HG03342 (cell line): Measurements from ENCODE around the gene VPS16.
"Not testable (repeated sequence)": the region's sequence is repeated elsewhere in the genome, so short reads cannot be mapped to it uniquely, and the experiment has no call there.

Experiments used
- ATAC-seq: cut with Tn5 transposase; IDR thresholded peaks from one replicate; pipeline ENCODE4 v1.9.1; 2021; ENCODE audit warnings: mild to moderate bottlenecking, moderate library complexity; ENCODE audit not compliant: unreplicated experiment

VPS16 gene

GRCh38 chr20:2806351-2806701, 34.2 kb upstream of the VPS16 start:
- no peak for ATAC-seq

GRCh38 chr20:2807019-2807418, 33.5 kb upstream of the VPS16 start:
- ATAC-seq, result no peak

GRCh38 chr20:2807929-2808328, 32.6 kb upstream of the VPS16 start:
- ATAC-seq, result not testable (repeated sequence)

DNA sequence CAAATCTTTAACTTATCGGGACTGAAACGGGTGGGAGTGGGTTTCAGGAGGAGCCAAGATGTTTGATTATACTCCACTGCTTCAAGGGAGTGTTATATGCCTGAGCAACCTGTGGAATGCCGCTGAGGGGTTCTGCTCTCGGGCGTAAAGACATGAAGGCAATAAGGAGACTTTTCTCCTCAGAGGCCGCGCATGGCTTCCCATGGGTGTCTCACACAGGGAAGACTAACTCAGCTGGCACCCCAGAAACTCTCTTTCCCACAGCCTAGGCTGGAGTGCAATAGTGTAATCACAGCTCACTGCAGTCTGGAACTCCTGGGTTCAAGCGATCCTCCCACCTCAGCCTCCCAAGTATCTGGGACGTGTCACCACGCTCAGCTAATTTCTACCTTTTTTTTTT, 30.9 kb upstream of the VPS16 start:
- no peak for ATAC-seq

DNA sequence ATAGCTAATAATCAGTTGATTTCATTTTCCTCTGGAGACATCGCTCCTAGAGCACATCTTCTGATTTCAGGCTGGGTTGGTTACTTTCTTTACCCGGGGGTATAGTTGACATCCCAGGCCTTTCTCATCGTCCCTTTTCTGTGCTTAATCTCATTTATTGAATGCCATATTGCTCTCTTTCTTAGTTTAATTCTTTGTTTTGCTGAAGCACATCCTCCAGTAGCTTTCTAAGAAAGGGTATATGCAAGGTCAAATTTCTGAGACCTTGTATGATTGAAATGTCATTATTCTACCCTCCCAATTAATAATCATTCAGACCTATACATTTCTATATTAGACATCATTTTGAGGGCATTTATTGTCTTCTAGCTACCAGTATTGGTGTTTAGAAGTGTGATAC, 28.4 kb upstream of the VPS16 start:
- no peak for ATAC-seq

- no peak for ATAC-seq
Observed at GRCh38 chr20:2814076-2814475, 26.5 kb upstream of the VPS16 start.

DNA sequence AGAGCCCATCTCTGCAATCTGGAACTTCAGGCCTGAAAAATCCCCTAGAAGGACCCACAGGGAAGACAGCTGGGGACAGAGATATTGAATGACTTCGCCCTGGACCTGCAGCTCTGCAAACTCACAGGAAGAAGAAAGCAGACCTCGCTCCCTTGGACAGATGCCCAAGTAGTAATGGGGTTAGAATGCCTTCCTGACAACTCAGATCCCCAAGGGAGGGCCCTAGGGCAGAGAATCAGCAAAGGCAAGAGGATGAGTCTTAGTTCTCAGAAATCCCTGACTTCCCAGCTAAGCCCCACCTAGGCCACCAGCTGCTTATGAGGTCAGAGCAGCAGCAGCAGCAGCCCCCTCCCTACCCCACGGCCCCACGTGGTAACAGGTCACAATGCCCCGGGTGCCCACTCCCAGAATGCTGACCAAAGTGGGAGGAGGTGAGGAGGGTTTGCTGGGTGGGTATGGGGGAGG, 25.9 kb upstream of the VPS16 start, which contains the start of gene C20orf141:
Gene C20orf141 (plus strand): TSS at position 401 of the 465 bp plus-strand sequence. CDS start 198 bp downstream, outside the sequence.
- no peak for ATAC-seq

DNA sequence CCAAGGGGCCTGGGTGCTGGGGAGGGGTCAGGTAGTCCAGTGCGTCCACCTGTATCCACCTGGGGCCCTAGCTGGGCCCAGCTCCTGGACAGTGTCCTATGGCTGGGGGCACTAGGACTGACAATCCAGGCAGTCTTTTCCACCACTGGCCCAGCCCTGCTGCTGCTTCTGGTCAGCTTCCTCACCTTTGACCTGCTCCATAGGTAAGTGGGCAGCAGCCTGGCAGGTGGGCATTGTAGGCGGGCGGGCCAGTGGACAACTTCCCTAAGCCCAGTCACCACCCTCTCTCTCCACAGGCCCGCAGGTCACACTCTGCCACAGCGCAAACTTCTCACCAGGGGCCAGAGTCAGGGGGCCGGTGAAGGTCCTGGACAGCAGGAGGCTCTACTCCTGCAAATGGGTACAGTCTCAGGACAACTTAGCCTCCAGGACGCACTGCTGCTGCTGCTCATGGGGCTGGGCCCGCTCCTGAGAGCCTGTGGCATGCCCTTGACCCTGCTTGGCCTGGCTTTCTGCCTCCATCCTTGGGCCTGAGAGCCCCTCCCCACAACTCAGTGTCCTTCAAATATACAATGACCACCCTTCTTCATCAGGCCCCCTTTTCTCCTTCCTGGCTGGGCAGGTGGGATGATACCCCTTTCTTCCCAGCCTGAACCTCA, 25.2 kb upstream of the VPS16 start:
- ATAC-seq, result no peak

- no peak for ATAC-seq
Observed at GRCh38 chr20:2816030-2816582, 24.4 kb upstream of the VPS16 start, which contains the start of gene TMEM239. Gene TMEM239, plus strand, starts transcription at chr20:2816364. Its CDS starts 191 bp downstream, at chr20:2816555.

- no peak for ATAC-seq
Observed at GRCh38 chr20:2816583-2817340, 23.8 kb upstream of the VPS16 start.

- no peak for ATAC-seq
Observed at GRCh38 chr20:2817341-2817726, 23.2 kb upstream of the VPS16 start.

DNA sequence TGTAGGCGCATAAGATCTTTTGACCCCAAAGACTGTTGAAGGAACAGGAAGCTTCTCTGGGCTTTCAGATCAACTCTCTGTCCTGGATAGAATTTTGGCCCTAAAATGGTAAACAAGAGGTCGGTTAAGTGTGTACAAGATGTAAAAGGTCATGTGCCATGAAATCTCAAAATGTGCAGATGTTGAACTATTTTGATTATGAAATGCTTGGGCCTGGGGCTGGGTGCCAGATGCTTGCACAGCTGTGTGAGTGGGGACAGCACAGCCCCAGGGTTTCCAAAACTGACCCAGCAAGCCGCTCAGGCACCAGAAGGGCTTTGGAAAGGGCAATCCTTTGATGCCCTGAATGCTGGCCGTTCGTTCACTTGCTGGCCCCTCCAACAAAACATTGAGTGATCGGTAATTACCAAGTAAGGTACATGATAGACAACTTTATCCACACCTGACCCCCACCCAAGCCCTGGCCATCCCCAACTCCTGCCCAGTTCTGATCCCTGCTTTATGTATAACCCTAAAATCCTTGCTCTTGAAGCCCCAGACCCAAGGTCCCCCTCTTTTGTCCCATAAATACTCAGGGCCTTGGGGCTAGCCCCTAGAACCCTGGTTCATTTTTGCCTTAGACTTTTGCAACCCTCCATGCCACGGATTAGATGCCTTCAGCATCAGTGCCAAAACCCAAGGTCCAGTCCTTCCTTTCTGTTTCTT, 22.5 kb upstream of the VPS16 start:
- ATAC-seq, result no peak

DNA sequence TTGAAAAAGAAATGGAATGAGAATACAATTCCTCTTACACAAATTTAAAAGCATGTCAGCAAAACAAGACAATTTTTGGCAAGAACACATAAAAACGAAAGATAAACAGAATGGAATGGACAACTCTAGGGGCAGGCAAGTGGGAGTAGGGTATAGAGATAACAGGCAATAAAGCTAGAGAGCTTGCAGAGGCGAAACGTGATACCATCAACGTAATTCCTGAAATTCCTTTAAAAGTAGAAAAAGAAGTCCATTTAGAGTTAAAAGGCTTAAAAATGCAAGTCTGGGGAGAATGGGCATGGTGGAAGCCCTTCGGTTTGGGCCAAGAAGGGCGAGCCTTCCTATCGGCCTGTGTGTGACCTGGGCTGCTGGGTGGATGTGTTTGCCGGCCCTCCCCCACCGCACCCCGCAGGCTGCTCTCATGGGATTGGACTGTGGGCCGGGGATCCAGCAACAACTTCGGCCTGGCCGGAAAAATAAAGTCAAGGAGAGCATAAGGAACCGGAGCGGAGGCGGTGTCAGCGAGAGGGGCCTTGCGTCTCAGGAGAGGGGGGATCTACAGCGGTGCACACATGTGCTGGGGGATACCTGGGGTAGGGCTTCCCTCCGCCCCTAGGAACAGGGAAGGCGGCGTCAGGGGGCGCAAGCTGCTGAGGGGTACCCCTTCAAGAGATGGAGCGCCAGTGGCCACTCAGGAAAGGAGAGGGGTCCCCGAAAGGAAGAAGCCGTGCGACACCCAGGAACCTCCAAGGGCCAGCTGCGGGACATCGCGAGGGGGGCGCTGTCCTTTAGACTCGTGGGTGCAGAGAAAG, 20.3 kb upstream of the VPS16 start:
- no peak for ATAC-seq

- no peak for ATAC-seq
Observed at GRCh38 chr20:2820896-2821869, 19.4 kb upstream of the VPS16 start.

- ATAC-seq, result no peak
Observed at GRCh38 chr20:2822073-2822472, 18.5 kb upstream of the VPS16 start.

- ATAC-seq, result no peak
Observed at GRCh38 chr20:2825761-2826160, 14.8 kb upstream of the VPS16 start.

- no peak for ATAC-seq
Observed at GRCh38 chr20:2826655-2827054, 13.9 kb upstream of the VPS16 start.

DNA sequence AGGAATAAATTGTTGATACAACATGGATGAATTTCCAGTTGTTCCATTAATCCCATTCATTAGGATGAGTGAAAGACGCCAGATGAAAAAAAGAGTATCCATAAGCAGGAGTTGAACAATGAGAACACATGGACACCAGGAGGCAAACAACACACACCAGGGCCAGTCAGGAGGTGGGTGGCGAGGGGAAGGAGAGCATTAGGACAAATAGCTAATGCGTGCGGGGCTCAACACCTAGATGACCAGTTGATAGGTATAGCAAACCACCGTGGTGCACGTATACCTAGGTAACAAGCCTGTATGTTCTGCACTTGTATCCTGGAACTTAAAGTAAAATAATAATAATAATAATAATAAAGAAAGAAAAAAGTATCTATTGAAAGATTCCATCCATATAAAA, 11.2 kb upstream of the VPS16 start:
- ATAC-seq, result no peak

DNA sequence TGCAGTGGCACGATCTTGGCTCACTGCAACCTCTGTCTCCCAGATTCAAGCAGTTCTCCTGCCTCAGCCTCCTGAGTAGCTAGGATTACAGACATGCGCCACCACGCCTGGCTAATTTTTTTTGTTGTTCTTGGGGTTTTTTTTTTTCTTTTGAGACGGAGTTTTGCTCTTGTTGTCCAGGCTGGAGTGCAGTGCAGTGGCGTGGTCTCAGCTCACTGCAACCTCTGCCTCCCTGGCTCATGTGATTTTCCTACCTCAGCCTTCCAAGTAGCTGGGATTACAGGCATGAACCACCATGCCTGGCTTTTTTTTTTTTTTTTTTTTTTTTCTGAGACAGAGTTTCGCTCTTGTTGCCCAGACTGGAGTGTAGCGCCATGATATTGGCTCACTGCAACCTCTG, 9.3 kb upstream of the VPS16 start:
- not testable (repeated sequence) for ATAC-seq
